AG08396 (cell line): ENCODE results near the gene ACTG1.

ENCODE experiments used
- DNase-seq: peaks from one replicate; pipeline ENCODE4 v3.0.0; 2012; ENCODE audit warnings: low spot score, mixed read lengths

Gene ACTG1

GRCh38 chr17:81517339-81518112 lies 4.9 kb upstream of the ACTG1 start:
- DNase-seq = no peak

GRCh38 chr17:81517009-81517338 lies 4.4 kb upstream of the ACTG1 start:
- DNase-seq = no peak

GRCh38 chr17:81516439-81516838 lies 3.8 kb upstream of the ACTG1 start:
- DNase-seq = no peak

- DNase-seq = no peak
These were observed 3.0 kb upstream of the ACTG1 start for GRCh38 chr17:81515530-81516041.

GRCh38 chr17:81514739-81515529 lies 2.3 kb upstream of the ACTG1 start:
- peak; percentile 90 for DNase-seq

GRCh38 chr17:81514489-81514738 lies 1.8 kb upstream of the ACTG1 start:
- no peak for DNase-seq

GRCh38 chr17:81513753-81514488 lies 1.3 kb upstream of the ACTG1 start:
- peak; percentile 76 for DNase-seq

- DNase-seq = peak; percentile 57
These were observed 763 bp upstream of the ACTG1 start for GRCh38 chr17:81513372-81513752.

- DNase-seq = no peak
These were observed 616 bp downstream of the ACTG1 start for GRCh38 chr17:81511804-81512561.

GRCh38 chr17:81511554-81511803 lies 1.1 kb downstream of the ACTG1 start:
- no peak for DNase-seq

GRCh38 chr17:81510785-81511553 lies 1.6 kb downstream of the ACTG1 start:
- no peak for DNase-seq

- no peak for DNase-seq
These were observed 2.4 kb downstream of the ACTG1 start for GRCh38 chr17:81509972-81510784.

GRCh38 chr17:81509207-81509971 lies 3.2 kb downstream of the ACTG1 start:
- no peak for DNase-seq

GRCh38 chr17:81508639-81509206 lies 3.9 kb downstream of the ACTG1 start:
- DNase-seq = no peak

GRCh38 chr17:81503619-81504018 lies 9.0 kb downstream of the ACTG1 start:
- no peak for DNase-seq

- no peak for DNase-seq
These were observed 10.1 kb downstream of the ACTG1 start for GRCh38 chr17:81502471-81503017.

- DNase-seq = no peak
These were observed 12.6 kb downstream of the ACTG1 start for GRCh38 chr17:81500047-81500446.

GRCh38 chr17:81499601-81499970 lies 13.0 kb downstream of the ACTG1 start:
- no peak for DNase-seq

GRCh38 chr17:81498953-81499600 lies 13.5 kb downstream of the ACTG1 start:
- no peak for DNase-seq
